ENCODE results near the gene DGLUCY. TPM values are rescaled to one million over a fixed set of nuclear protein-coding genes. Genes with fewer than 3 reads are reported as not detected.

The DGLUCY gene
- total and polyA plus RNA-seq, 2 of the 13 experiments (the other 11 are each of a cell fraction or from before 2014, with no cell fraction given) = 14.8 to 36.3 TPM

DNA sequence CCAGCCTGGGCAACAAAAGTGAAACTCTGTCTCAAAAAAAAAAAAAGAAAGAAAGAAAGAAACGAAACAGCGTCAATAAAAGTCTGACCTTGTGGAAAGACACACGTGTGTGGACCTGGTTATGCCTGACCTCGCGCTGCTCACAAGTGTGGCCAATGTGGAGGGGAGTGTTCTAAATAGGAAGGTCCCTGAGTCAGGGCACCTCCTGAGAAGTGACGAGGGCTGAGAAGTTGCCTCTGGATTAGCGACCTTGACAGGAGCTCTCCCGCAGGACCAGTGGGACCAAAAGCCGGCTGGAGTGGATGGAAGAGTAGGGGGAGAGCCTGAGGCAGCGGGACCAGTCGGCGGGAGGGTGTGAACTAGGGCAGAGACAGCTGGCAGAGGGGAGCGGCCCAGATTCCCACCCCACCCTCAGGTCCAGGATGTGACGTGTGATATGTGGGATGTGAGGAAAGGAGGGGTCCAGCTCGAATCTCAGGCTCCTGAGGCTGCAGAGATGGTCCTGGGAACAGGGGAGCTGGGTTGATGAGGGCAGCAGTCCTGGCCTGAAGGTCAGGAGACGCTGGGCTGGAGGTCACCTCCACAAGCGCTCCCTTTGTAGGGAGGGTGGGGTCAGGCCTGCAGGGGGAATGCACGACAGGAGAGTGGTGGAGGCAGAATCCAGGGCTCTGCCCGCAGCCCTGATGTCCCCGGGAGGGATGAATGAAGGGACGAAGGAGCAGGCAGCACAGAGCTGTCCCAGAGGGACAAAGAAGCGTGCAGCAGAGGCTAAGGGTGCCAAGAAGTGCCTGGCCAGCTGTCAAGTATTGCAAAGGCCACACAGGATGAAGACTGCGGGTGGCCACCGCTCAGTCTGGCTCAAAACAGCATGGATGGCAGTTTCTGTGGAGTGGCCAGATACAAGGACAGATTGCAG is 155.5 kb downstream of the DGLUCY start (continued):
- TF ChIP-seq, protein P1, sequence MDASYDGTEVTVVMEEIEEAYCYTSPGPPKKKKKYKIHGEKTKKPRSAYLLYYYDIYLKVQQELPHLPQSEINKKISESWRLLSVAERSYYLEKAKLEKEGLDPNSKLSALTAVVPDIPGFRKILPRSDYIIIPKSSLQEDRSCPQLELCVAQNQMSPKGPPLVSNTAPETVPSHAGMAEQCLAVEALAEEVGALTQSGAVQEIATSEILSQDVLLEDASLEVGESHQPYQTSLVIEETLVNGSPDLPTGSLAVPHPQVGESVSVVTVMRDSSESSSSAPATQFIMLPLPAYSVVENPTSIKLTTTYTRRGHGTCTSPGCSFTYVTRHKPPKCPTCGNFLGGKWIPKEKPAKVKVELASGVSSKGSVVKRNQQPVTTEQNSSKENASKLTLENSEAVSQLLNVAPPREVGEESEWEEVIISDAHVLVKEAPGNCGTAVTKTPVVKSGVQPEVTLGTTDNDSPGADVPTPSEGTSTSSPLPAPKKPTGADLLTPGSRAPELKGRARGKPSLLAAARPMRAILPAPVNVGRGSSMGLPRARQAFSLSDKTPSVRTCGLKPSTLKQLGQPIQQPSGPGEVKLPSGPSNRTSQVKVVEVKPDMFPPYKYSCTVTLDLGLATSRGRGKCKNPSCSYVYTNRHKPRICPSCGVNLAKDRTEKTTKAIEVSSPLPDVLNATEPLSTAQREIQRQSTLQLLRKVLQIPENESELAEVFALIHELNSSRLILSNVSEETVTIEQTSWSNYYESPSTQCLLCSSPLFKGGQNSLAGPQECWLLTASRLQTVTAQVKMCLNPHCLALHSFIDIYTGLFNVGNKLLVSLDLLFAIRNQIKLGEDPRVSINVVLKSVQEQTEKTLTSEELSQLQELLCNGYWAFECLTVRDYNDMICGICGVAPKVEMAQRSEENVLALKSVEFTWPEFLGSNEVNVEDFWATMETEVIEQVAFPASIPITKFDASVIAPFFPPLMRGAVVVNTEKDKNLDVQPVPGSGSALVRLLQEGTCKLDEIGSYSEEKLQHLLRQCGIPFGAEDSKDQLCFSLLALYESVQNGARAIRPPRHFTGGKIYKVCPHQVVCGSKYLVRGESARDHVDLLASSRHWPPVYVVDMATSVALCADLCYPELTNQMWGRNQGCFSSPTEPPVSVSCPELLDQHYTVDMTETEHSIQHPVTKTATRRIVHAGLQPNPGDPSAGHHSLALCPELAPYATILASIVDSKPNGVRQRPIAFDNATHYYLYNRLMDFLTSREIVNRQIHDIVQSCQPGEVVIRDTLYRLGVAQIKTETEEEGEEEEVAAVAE (CRISPR knock-in tag; IDR thresholded peaks at IDR 0.05; ENCODE audit: borderline replicate concordance) = no peak
- TF ChIP-seq KAT7 (CRISPR knock-in tag; IDR thresholded peaks at IDR 0.05; ENCODE audit: borderline replicate concordance) = no peak
- TF ChIP-seq, protein P2, sequence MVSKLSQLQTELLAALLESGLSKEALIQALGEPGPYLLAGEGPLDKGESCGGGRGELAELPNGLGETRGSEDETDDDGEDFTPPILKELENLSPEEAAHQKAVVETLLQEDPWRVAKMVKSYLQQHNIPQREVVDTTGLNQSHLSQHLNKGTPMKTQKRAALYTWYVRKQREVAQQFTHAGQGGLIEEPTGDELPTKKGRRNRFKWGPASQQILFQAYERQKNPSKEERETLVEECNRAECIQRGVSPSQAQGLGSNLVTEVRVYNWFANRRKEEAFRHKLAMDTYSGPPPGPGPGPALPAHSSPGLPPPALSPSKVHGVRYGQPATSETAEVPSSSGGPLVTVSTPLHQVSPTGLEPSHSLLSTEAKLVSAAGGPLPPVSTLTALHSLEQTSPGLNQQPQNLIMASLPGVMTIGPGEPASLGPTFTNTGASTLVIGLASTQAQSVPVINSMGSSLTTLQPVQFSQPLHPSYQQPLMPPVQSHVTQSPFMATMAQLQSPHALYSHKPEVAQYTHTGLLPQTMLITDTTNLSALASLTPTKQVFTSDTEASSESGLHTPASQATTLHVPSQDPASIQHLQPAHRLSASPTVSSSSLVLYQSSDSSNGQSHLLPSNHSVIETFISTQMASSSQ (IDR thresholded peaks at IDR 0.05; ENCODE audit: low read depth) = no peak
- TF ChIP-seq, protein P2 (CRISPR knock-in tag; IDR thresholded peaks at IDR 0.05; ENCODE audit: borderline replicate concordance) = no peak

Data from HepG2 (cell line).